ENCODE measurements around the gene FAM72D.
"Not testable (repeated sequence)": the region's sequence is repeated elsewhere in the genome, so short reads cannot be mapped to it uniquely, and the experiment has no call there.

DNA sequence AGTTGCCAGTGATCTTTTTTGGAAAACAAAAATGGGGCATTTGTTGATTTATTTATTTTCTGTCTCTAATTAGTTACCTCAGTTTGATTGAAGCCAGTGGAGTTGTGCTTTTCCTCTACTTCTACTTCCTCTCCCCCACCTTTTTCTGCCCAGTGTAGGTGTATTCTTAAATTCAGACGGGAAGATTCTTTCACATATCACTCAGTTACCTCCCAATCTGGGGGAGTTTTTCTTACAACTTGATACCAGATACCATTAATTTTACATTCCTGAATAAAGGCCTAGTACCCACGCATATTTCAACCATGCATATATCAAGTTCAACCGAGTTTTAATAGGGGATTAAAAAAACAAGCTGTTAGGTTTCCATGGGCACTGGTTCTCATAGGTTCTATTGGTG lies 15.9 kb downstream of the FAM72D start:
- not testable (repeated sequence) for TF ChIP-seq POLR2A, POLR2AphosphoS5 (IDR thresholded peaks at IDR 0.05; ENCODE audit: low read depth, low read length)

Measured in GM12892 (cell line).